ENCODE measurements around the gene SH2D2A.

DNA sequence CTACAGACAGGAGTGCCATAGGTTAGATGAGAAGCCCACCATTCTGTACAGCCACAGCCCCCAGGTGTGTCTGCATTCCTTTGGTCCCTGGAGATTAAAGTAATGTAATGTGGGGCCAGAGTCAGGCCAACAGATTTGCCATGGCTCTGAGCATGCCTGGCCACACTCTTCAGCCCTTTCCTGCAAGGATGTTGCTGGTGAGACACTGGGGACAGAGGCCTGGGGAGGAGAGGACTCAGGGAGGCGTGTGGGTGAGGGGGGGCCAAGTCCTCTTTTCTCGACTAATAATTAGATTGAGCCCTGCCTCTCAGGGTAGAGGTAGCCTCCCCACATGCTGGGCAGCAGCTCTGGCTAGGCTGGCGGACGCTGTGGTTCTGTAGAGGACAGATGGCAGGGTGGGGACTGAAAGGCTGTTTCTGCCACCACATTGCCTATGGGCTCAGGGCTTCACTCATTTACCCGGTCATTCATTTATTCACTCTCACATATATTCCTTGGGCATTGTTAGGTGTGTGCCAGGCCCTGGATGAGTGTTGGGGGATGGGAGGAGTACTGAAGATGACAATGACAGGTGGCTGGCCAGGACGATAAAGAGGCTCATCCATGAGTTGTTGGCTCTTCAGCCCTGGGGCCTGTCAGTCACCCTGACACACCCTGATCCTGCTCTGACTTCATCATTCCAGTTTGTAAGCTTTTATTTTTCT, 56.4 kb downstream of the SH2D2A start:
- TF ChIP-seq, protein P1, sequence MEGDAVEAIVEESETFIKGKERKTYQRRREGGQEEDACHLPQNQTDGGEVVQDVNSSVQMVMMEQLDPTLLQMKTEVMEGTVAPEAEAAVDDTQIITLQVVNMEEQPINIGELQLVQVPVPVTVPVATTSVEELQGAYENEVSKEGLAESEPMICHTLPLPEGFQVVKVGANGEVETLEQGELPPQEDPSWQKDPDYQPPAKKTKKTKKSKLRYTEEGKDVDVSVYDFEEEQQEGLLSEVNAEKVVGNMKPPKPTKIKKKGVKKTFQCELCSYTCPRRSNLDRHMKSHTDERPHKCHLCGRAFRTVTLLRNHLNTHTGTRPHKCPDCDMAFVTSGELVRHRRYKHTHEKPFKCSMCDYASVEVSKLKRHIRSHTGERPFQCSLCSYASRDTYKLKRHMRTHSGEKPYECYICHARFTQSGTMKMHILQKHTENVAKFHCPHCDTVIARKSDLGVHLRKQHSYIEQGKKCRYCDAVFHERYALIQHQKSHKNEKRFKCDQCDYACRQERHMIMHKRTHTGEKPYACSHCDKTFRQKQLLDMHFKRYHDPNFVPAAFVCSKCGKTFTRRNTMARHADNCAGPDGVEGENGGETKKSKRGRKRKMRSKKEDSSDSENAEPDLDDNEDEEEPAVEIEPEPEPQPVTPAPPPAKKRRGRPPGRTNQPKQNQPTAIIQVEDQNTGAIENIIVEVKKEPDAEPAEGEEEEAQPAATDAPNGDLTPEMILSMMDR (IDR thresholded peaks at IDR 0.05): no peak
- no peak for TF ChIP-seq ZFX (IDR thresholded peaks at IDR 0.05; ENCODE audit: borderline replicate concordance)
